ENCODE results near the gene NOL12.

DNA sequence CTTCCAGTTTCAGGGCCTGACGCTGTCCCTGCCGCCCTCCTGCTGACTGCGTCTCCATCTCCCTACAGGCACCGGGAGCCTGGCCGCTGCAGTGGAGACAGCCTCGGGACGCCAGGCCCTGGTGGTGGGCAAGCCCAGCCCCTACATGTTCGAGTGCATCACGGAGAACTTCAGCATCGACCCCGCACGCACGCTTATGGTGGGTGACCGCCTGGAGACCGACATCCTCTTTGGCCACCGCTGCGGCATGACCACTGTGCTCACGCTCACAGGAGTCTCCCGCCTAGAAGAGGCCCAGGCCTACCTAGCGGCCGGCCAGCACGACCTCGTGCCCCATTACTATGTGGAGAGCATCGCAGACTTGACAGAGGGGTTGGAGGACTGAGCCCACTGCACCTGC lies 20.7 kb upstream of the NOL12 start:
- TF ChIP-seq POLR2AphosphoS5 (IDR thresholded peaks at IDR 0.05), result no peak
- TF ChIP-seq, protein P1, sequence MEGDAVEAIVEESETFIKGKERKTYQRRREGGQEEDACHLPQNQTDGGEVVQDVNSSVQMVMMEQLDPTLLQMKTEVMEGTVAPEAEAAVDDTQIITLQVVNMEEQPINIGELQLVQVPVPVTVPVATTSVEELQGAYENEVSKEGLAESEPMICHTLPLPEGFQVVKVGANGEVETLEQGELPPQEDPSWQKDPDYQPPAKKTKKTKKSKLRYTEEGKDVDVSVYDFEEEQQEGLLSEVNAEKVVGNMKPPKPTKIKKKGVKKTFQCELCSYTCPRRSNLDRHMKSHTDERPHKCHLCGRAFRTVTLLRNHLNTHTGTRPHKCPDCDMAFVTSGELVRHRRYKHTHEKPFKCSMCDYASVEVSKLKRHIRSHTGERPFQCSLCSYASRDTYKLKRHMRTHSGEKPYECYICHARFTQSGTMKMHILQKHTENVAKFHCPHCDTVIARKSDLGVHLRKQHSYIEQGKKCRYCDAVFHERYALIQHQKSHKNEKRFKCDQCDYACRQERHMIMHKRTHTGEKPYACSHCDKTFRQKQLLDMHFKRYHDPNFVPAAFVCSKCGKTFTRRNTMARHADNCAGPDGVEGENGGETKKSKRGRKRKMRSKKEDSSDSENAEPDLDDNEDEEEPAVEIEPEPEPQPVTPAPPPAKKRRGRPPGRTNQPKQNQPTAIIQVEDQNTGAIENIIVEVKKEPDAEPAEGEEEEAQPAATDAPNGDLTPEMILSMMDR (IDR thresholded peaks at IDR 0.05), result no peak

Measured in gastroesophageal sphincter (tissue), 3 donors.